Mucosa of descending colon (tissue), 3 donors: ENCODE data around the gene RBM22. TPM values are rescaled to one million over a fixed set of nuclear protein-coding genes. Genes with fewer than 3 reads are reported as not detected.

Experiments used
- ATAC-seq: fragments of 200-7000 bp; cut with Tn5 transposase; one replicate; pipeline ENCODE4 v1.9.1; 2020; ENCODE audit warnings: mild to moderate bottlenecking, moderate library complexity
- DNase-seq, 3 donors: peaks; one replicate each; pipeline ENCODE4 v3.0.0-alpha.2; 2020
- H3K36me3 ChIP-seq: fragments of 200-600 bp; one replicate; pipeline ENCODE4 v1.8.0; 2021; ENCODE audit warnings: low read depth, mild to moderate bottlenecking
- H3K4me1 ChIP-seq: fragments of 200-600 bp; one replicate; pipeline ENCODE4 v1.8.0; 2021; ENCODE audit warnings: low read depth, mild to moderate bottlenecking
- H3K4me3 ChIP-seq: fragments of 200-600 bp; one replicate; pipeline ENCODE4 v1.8.0; 2021; ENCODE audit warnings: mild to moderate bottlenecking
- H3K9me3 ChIP-seq: fragments of 200-600 bp; one replicate; pipeline ENCODE4 v1.8.0; 2021; ENCODE audit warnings: mild to moderate bottlenecking
- CTCF ChIP-seq: fragments of 200-600 bp; IDR thresholded peaks from one replicate; pipeline ENCODE4 v1.8.0; 2022; ENCODE audit warnings: antibody characterized with exemption, mild to moderate bottlenecking
- intact Hi-C, 2 donors: fragments of 100-400 bp; cut with DNase I in 1 of 2; cut with micrococcal nuclease in 1 of 2; formaldehyde crosslinking; loops; one replicate each; pipeline versions ENCODE4 v1.11.0 to v1.11.1; 2022; cut with DNase I, micrococcal nuclease
- total RNA-seq, 3 donors: library from RNA; stranded (reverse); fragmentation: NEBNext Ultra II Directional in 2 of 3; extraction: Animal tissue kit (Norgen Biotek cat#: 25700) in 2 of 3; gene quantifications; one replicate each; pipeline versions ENCODE4 v1.2.1 to v1.2.4, GENCODE V29; 2021 to 2023
- donor health status: DM: no; HTN: no; CAD: no; lungs with moderate emphysema.
- donor health status: DM: no; HTN: no; CAD: no.
- donor health status: DM: no; HTN: yes; CAD: no.

Gene RBM22
- total RNA-seq, 3 donors from 2014 or later, result 41.0 to 45.1 (median 44.2) TPM

- H3K36me3 ChIP-seq, result peaks cover 10% of the 10 kb centered on the region
- H3K4me1 ChIP-seq, result no peaks in the 10 kb centered on the region
- DNase-seq (no peak), ATAC-seq (no peak)
- H3K4me3 ChIP-seq, result no peak overlapping the region
- H3K9me3 ChIP-seq, result no peaks in the 10 kb centered on the region
- intact Hi-C loops, result no loop called here
- TF ChIP-seq CTCF, result no peak
Measured at GRCh38 chr5:150689120-150689519, 11.7 kb downstream of the RBM22 start.

GRCh38 chr5:150676578-150676977 lies 24.3 kb downstream of the RBM22 start:
- Histone ChIP-seq H3K4me1 (peaks cover 12% of the 10 kb centered on the region), H3K4me3 (no peak overlapping the region), H3K9me3 (no peaks in the 10 kb centered on the region), H3K36me3 (no peaks in the 10 kb centered on the region)
- ATAC-seq, result no peak
- no peak for TF ChIP-seq CTCF
- no peak for DNase-seq
- intact Hi-C loops, result no loop called here

- H3K36me3 ChIP-seq, result no peaks in the 10 kb centered on the region
- H3K4me3 ChIP-seq, result no peak overlapping the region
- H3K4me1 ChIP-seq, result peaks cover 12% of the 10 kb centered on the region
- ATAC-seq (no peak), DNase-seq (no peak)
- intact Hi-C loops, result no loop called here
- TF ChIP-seq CTCF, result no peak
- H3K9me3 ChIP-seq, result no peaks in the 10 kb centered on the region
Measured at GRCh38 chr5:150675069-150675468, 25.8 kb downstream of the RBM22 start.

GRCh38 chr5:150674341-150674821 lies 26.5 kb downstream of the RBM22 start:
- TF ChIP-seq CTCF, result no peak
- intact Hi-C loops, result no loop called here
- H3K9me3 ChIP-seq, result no peaks in the 10 kb centered on the region
- H3K36me3 ChIP-seq, result no peaks in the 10 kb centered on the region
- no peak overlapping the region for H3K4me3 ChIP-seq
- DNase-seq, result no peak
- ATAC-seq, result no peak
- H3K4me1 ChIP-seq, result peaks cover 12% of the 10 kb centered on the region

GRCh38 chr5:150672884-150673275 lies 28.0 kb downstream of the RBM22 start:
- Histone ChIP-seq H3K4me3 (no peak overlapping the region), H3K9me3 (no peaks in the 10 kb centered on the region), H3K36me3 (no peaks in the 10 kb centered on the region), H3K4me1 (peaks cover 12% of the 10 kb centered on the region)
- no peak for TF ChIP-seq CTCF
- intact Hi-C loops, result no loop called here
- ATAC-seq, result no peak
- no peak for DNase-seq
